Kidney (tissue), 14 donors: Measurements from ENCODE around the gene SLC49A4. TPM values are rescaled to one million over a fixed set of nuclear protein-coding genes. Genes with fewer than 3 reads are reported as not detected.

Source experiments
- DNase-seq, 5 donors: peaks; one replicate each; pipeline ENCODE4 v3.0.0-alpha.2; 2013 to 2020
- FAIRE-seq: peaks from 2 replicates; lab custom pipeline; 2012; peaks lifted over from hg19 to GRCh38; lab: Jason Lieb, UNC
- H3K27ac ChIP-seq, 2 donors: one replicate each; pipeline ENCODE4 v1.7.0; 2013; ENCODE audit warnings: low read depth in 2 of 2, low read length in 2 of 2, inconsistent platforms in 1 of 2
- H3K27me3 ChIP-seq: one replicate; pipeline ENCODE4 v1.7.1; 2013; ENCODE audit warnings: low read length, inconsistent platforms; ENCODE audit not compliant: control insufficient read depth, insufficient read depth
- H3K36me3 ChIP-seq, 3 donors: one replicate each; pipeline versions ENCODE4 v1.7.0 to v1.7.1; 2013; ENCODE audit warnings: low read length in 3 of 3, control low read depth in 1 of 3, inconsistent platforms in 1 of 3; ENCODE audit not compliant: insufficient read depth in 3 of 3, control insufficient read depth in 2 of 3
- H3K4me1 ChIP-seq, 3 donors: one replicate each; pipeline versions ENCODE4 v1.7.0 to v1.7.1; 2013; ENCODE audit warnings: low read length in 3 of 3, inconsistent platforms in 1 of 3, low read depth in 1 of 3; ENCODE audit not compliant: control insufficient read depth in 2 of 3, insufficient read depth in 2 of 3
- H3K4me3 ChIP-seq, 3 donors: one replicate each; pipeline versions ENCODE4 v1.7.0 to v1.8.1; 2013; ENCODE audit warnings: low read length in 3 of 3, control low read depth in 1 of 3, inconsistent platforms in 1 of 3
- H3K9ac ChIP-seq, 3 donors: one replicate each; pipeline versions ENCODE4 v1.7.0 to v1.7.1; 2013; ENCODE audit warnings: low read length in 3 of 3, control low read depth in 1 of 3, inconsistent platforms in 1 of 3
- H3K9me3 ChIP-seq, 3 donors: one replicate each; pipeline versions ENCODE4 v1.7.0 to v1.7.1; 2013; ENCODE audit warnings: low read length in 3 of 3, control low read depth in 1 of 3, inconsistent platforms in 1 of 3; ENCODE audit not compliant: control insufficient read depth in 2 of 3, insufficient read depth in 1 of 3
- CTCF ChIP-seq: IDR thresholded peaks from 3 replicates; pipeline ENCODE4 v1.5.1; 2012; ENCODE audit warnings: mild to moderate bottlenecking, moderate library complexity, borderline replicate concordance; ENCODE audit not compliant: insufficient read depth; ENCODE audit errors: extremely low read depth
- intact Hi-C: fragments of 100-400 bp; cut with DNase I; formaldehyde crosslinking; loops from one replicate; pipeline ENCODE4 v1.11.1; 2022
- polyA plus RNA-seq: library from polyadenylated mRNA; stranded (reverse); fragments of 350-450 nt; fragmentation: Illumina TruSeq; extraction: RNeasy Lipid Tissue Mini Kit (QIAGEN cat#74804); gene quantifications from one replicate; pipeline ENCODE4 v1.2.3, GENCODE V29; 2014; ENCODE audit warnings: low read depth, low replicate concordance; ENCODE audit not compliant: insufficient read depth
- total RNA-seq: library from RNA; stranded (reverse); fragmentation: NEBNext Ultra II Directional; extraction: Animal tissue kit (Norgen Biotek cat#: 25700); gene quantifications from one replicate; pipeline ENCODE4 v1.2.1, GENCODE V29; 2021
- donor health status: control.
- donor health status: control.
- donor health status: control.
- donor health status: control.
- donor health status: control.
- donor health status: DM: yes; HTN: yes; CAD: no.
- donor health status: Normal renal cell carcinoma (clear cell type).

SLC49A4 gene
- total and polyA plus RNA-seq, 2 donors from 2014 or later: 10.4 to 21.7 TPM

GRCh38 chr3:122886946-122887345, 92.1 kb downstream of the SLC49A4 start:
- Histone ChIP-seq H3K4me1 (no peaks in the 10 kb centered on the region), H3K9me3 (no peaks in the 10 kb centered on the region), H3K9ac (no peak overlapping the region), H3K27ac (no peak overlapping the region), H3K4me3 (no peak overlapping the region), H3K27me3 (no peaks in the 10 kb centered on the region), H3K36me3 (no peaks in the 10 kb centered on the region)
- no peak for TF ChIP-seq CTCF
- FAIRE-seq (no peak), DNase-seq (no peak)
- intact Hi-C loops: no loop called here

GRCh38 chr3:122890077-122890719, 95.3 kb downstream of the SLC49A4 start:
- intact Hi-C loops: no loop called here
- FAIRE-seq: no peak

GRCh38 chr3:122890720-122891220, 95.9 kb downstream of the SLC49A4 start:
- H3K27ac ChIP-seq: no peak overlapping the region
- H3K27me3 ChIP-seq: no peaks in the 10 kb centered on the region
- no peaks in the 10 kb centered on the region for H3K9me3 ChIP-seq
- no peak for TF ChIP-seq CTCF
- intact Hi-C loops: no loop called here
- H3K9ac ChIP-seq: no peak overlapping the region
- H3K4me3 ChIP-seq: no peak overlapping the region
- FAIRE-seq: no peak
- DNase-seq: no peak
- H3K4me1 ChIP-seq: peaks cover 0 to 2% (median 0%) of the 10 kb centered on the region in 3 donors
- H3K36me3 ChIP-seq: no peaks in the 10 kb centered on the region

More at GRCh38 chr3:122890077-122890719, 95.3 kb downstream of the SLC49A4 start:
- Histone ChIP-seq H3K9ac (no peak overlapping the region), H3K27me3 (no peaks in the 10 kb centered on the region), H3K4me1 (peaks cover 0 to 2% (median 0%) of the 10 kb centered on the region in 3 donors), H3K4me3 (no peak overlapping the region), H3K9me3 (no peaks in the 10 kb centered on the region), H3K36me3 (no peaks in the 10 kb centered on the region), H3K27ac (no peak overlapping the region)
- peak in 4 of 5 donors; percentile 16 to 76 (median 44) for DNase-seq
- no peak for TF ChIP-seq CTCF
